CD14-positive monocyte (primary cell): ENCODE measurements around the gene CDCA7. TPM values are rescaled to one million over a fixed set of nuclear protein-coding genes. Genes with fewer than 3 reads are reported as not detected.

ENCODE experiments used
- DNase-seq, 3 donors: peaks; one replicate each; pipeline ENCODE4 v3.0.0-alpha.2; 2011 to 2022
- H2AFZ ChIP-seq: 2 replicates; pipeline ENCODE4 v1.6.0; 2012; ENCODE audit warnings: mild to moderate bottlenecking, low read depth, low read length, inconsistent platforms; ENCODE audit not compliant: insufficient read depth, poor library complexity, severe bottlenecking
- H3K27ac ChIP-seq, 2 donors: 1 replicate in 1 of 2; 2 replicates in 1 of 2; pipeline ENCODE4 v1.5.1; 2012 to 2013; ENCODE audit warnings: low read length in 2 of 2, control low read depth in 1 of 2, inconsistent platforms in 1 of 2, low read depth in 1 of 2, mild to moderate bottlenecking in 1 of 2
- H3K27me3 ChIP-seq, 2 donors: one replicate each; pipeline versions ENCODE4 v1.6.0 to v1.6.1; 2011 to 2013; ENCODE audit warnings: low read length in 2 of 2; ENCODE audit not compliant: control insufficient read depth in 2 of 2, insufficient read depth in 2 of 2
- H3K36me3 ChIP-seq, 2 donors: replicated peaks in 1 of 2; 1 replicate in 1 of 2; 2 replicates in 1 of 2; pipeline versions ENCODE4 v1.5.1 to v1.6.1; 2012 to 2013; ENCODE audit warnings: low read length in 2 of 2, control low read depth in 1 of 2, inconsistent platforms in 1 of 2, mild to moderate bottlenecking in 1 of 2; ENCODE audit not compliant: insufficient read depth in 2 of 2, control insufficient read depth in 1 of 2
- H3K4me1 ChIP-seq, 2 donors: 1 replicate in 1 of 2; 2 replicates in 1 of 2; pipeline versions ENCODE4 v1.5.1 to v1.6.1; 2012 to 2013; ENCODE audit warnings: low read length in 2 of 2, control low read depth in 1 of 2, inconsistent platforms in 1 of 2, mild to moderate bottlenecking in 1 of 2, moderate library complexity in 1 of 2; ENCODE audit not compliant: insufficient read depth in 2 of 2, control insufficient read depth in 1 of 2
- H3K4me2 ChIP-seq: replicated peaks from 2 replicates; pipeline ENCODE3; 2012; ENCODE audit warnings: low read length, moderate library complexity, mild to moderate bottlenecking; ENCODE audit not compliant: poor library complexity, severe bottlenecking; ENCODE audit errors: extremely low read depth
- H3K4me3 ChIP-seq, 3 experiments: fragments of 200-600 bp in 1 of 3; sonication (generic) in 1 of 3; replicated peaks in 1 of 3; 1 replicate in 2 of 3; 2 replicates in 1 of 3; pipeline ENCODE4 v1.5.1; 2011 to 2013; ENCODE audit warnings: low read length in 3 of 3, mild to moderate bottlenecking in 3 of 3, control low read depth in 2 of 3, low read depth in 2 of 3, inconsistent platforms in 1 of 3, moderate library complexity in 1 of 3
- H3K79me2 ChIP-seq: 2 replicates; pipeline ENCODE4 v1.6.0; 2012; ENCODE audit warnings: mild to moderate bottlenecking, control low read depth, inconsistent platforms, low read length, moderate library complexity; ENCODE audit not compliant: insufficient read depth
- H3K9ac ChIP-seq: 2 replicates; pipeline ENCODE4 v1.6.0; 2017; ENCODE audit warnings: low read length, mild to moderate bottlenecking; ENCODE audit not compliant: insufficient read depth, poor library complexity, severe bottlenecking
- H3K9me3 ChIP-seq, 2 donors: replicated peaks in 1 of 2; 1 replicate in 1 of 2; 2 replicates in 1 of 2; pipeline versions ENCODE4 v1.5.1 to v1.6.1; 2012 to 2013; ENCODE audit warnings: low read length in 2 of 2, control low read depth in 1 of 2; ENCODE audit not compliant: control insufficient read depth in 1 of 2, insufficient read depth in 1 of 2
- H4K20me1 ChIP-seq: 2 replicates; pipeline ENCODE4 v1.6.0; 2012; ENCODE audit warnings: mild to moderate bottlenecking, low read length, control low read depth, moderate library complexity; ENCODE audit not compliant: insufficient read depth
- H3K27ac Mint-ChIP-seq, 7 donors: one replicate each; pipeline ENCODE4 v1.8.0; 2020; ENCODE audit warnings: mild to moderate bottlenecking in 7 of 7, mixed read lengths in 7 of 7, moderate library complexity in 6 of 7, inconsistent platforms in 2 of 7
- H3K27me3 Mint-ChIP-seq, 3 donors: one replicate each; pipeline ENCODE4 v1.8.0; 2021 to 2022; ENCODE audit warnings: low read depth in 3 of 3, mild to moderate bottlenecking in 3 of 3, mixed read lengths in 3 of 3, moderate library complexity in 3 of 3, inconsistent platforms in 1 of 3
- H3K36me3 Mint-ChIP-seq, 2 donors: one replicate each; pipeline ENCODE4 v1.8.0; 2020; ENCODE audit warnings: mixed read lengths in 2 of 2, inconsistent platforms in 1 of 2, mild to moderate bottlenecking in 1 of 2
- H3K4me1 Mint-ChIP-seq: one replicate; pipeline ENCODE4 v1.8.0; 2020; ENCODE audit warnings: mild to moderate bottlenecking, mixed read lengths
- H3K4me3 Mint-ChIP-seq, 2 donors: one replicate each; pipeline ENCODE4 v1.8.0; 2020; ENCODE audit warnings: mild to moderate bottlenecking in 2 of 2, mixed read lengths in 2 of 2, moderate library complexity in 1 of 2
- H3K9me3 Mint-ChIP-seq, 7 donors: one replicate each; pipeline ENCODE4 v1.8.0; 2020 to 2022; ENCODE audit warnings: mixed read lengths in 7 of 7, mild to moderate bottlenecking in 6 of 7, moderate library complexity in 6 of 7, inconsistent platforms in 2 of 7
- CTCF ChIP-seq: fragments of 200-600 bp; IDR thresholded peaks from one replicate; pipeline ENCODE4 v1.8.0; 2022; ENCODE audit warnings: antibody characterized with exemption, mild to moderate bottlenecking
- WGBS: methylation state at CpG from one replicate; pipeline ENCODE4 v1.1.5; 2013; ENCODE audit warnings: missing lambda C conversion rate; ENCODE audit not compliant: insufficient coverage; 5-methylcytosine and 5-hydroxymethylcytosine counted together
- intact Hi-C, 2 donors: fragments of 100-400 bp; cut with micrococcal nuclease; formaldehyde crosslinking; loops; one replicate each; pipeline versions ENCODE4 v1.15.0 to v1.15.1; 2023
- polyA plus RNA-seq, 3 donors: library from polyadenylated mRNA; depleted of rRNA in 1 of 3; unstranded in 2 of 3; stranded (reverse) in 1 of 3; fragments of 300-500 nt in 2 of 3; fragments of >200 nt in 1 of 3; fragmentation: Illumina TruSeq in 2 of 3; gene quantifications; 1 replicate in 2 of 3; 2 replicates in 1 of 3; pipeline ENCODE4 v1.2.3, GENCODE V29; 2012 to 2021

Gene CDCA7
- polyA plus RNA-seq, 3 donors = 0.54 to 1.7 (median 0.66) TPM

GRCh38 chr2:173393636-173394035 lies 39.0 kb downstream of the CDCA7 start:
- H3K36me3 ChIP-seq = no peaks in the 10 kb centered on the region
- Mint-ChIP-seq H3K9me3 (no peaks in the 10 kb centered on the region), H3K36me3 (no peaks in the 10 kb centered on the region), H3K27me3 (peaks cover 10 to 33% (median 13%) of the 10 kb centered on the region in 3 donors), H3K27ac (no peak overlapping the region), H3K4me3 (no peak overlapping the region), H3K4me1 (no peaks in the 10 kb centered on the region)
- H3K4me3 ChIP-seq = no peak overlapping the region
- H3K27me3 ChIP-seq = peaks cover 9 to 19% of the 10 kb centered on the region in 2 donors
- no peaks in the 10 kb centered on the region for H4K20me1 ChIP-seq
- H2AFZ ChIP-seq = no peak overlapping the region
- no peak overlapping the region for H3K9ac ChIP-seq
- DNase-seq = no peak
- no CpG with 5 or more reads among the region's 1 CpG for WGBS
- intact Hi-C loops = no loop called here
- no peaks in the 10 kb centered on the region for H3K79me2 ChIP-seq
- H3K4me1 ChIP-seq = no peaks in the 10 kb centered on the region
- H3K4me2 ChIP-seq = no peak overlapping the region
- no peaks in the 10 kb centered on the region for H3K9me3 ChIP-seq
- H3K27ac ChIP-seq = no peak overlapping the region
- TF ChIP-seq CTCF = no peak

GRCh38 chr2:173394091-173394974 lies 39.7 kb downstream of the CDCA7 start:
- H3K27ac ChIP-seq = no peak overlapping the region
- TF ChIP-seq CTCF = no peak
- H3K4me1 ChIP-seq = no peaks in the 10 kb centered on the region
- intact Hi-C loops = no loop called here
- Mint-ChIP-seq H3K27me3 (peaks cover 16 to 35% (median 19%) of the 10 kb centered on the region in 3 donors), H3K27ac (no peak overlapping the region), H3K9me3 (no peaks in the 10 kb centered on the region), H3K4me1 (no peaks in the 10 kb centered on the region), H3K36me3 (no peaks in the 10 kb centered on the region), H3K4me3 (no peak overlapping the region)
- no peaks in the 10 kb centered on the region for H3K79me2 ChIP-seq
- no peak overlapping the region for H3K4me3 ChIP-seq
- H4K20me1 ChIP-seq = no peaks in the 10 kb centered on the region
- H2AFZ ChIP-seq = no peak overlapping the region
- no CpG with 5 or more reads among the region's 8 CpGs for WGBS
- H3K9me3 ChIP-seq = no peaks in the 10 kb centered on the region
- no peak overlapping the region for H3K9ac ChIP-seq
- DNase-seq = no peak
- H3K27me3 ChIP-seq = peaks cover 13 to 24% of the 10 kb centered on the region in 2 donors
- H3K36me3 ChIP-seq = no peaks in the 10 kb centered on the region
- no peak overlapping the region for H3K4me2 ChIP-seq
